HG02970 (cell line): ENCODE data around the gene KIDINS220.
"Not testable (repeated sequence)": the region's sequence is repeated elsewhere in the genome, so short reads cannot be mapped to it uniquely, and the experiment has no call there.

Experiments
- ATAC-seq: cut with Tn5 transposase; IDR thresholded peaks from one replicate; pipeline ENCODE4 v1.9.1; 2021; ENCODE audit warnings: mild to moderate bottlenecking, moderate library complexity, moderate number of reproducible peaks; ENCODE audit not compliant: unreplicated experiment, low FRiP score

The KIDINS220 gene

GRCh38 chr2:8756716-8757115, 80.7 kb downstream of the KIDINS220 start:
- no peak for ATAC-seq

DNA sequence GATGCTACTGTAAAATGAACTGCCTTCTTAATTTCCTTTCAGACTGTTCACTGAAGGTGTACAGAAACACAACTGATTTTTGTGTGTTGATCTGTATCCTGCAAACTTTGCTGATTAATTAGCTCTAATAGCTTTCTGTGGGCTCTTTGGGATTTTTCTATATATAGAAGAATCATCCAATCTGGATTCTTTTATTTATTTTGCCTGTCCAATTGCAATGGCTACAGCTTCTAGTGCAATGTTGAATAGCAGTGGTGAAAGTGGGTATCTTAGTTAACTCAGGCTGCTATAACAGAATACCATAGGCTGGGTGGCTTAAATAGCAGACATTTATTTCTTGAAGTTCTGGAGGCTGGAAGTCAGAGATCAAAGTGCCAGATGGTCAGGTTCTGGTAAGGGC, 81.2 kb downstream of the KIDINS220 start:
- ATAC-seq, result no peak

- ATAC-seq, result no peak
These were observed 83.2 kb downstream of the KIDINS220 start for GRCh38 chr2:8754106-8754776.

- ATAC-seq, result no peak
These were observed 83.8 kb downstream of the KIDINS220 start for GRCh38 chr2:8753609-8754008.

DNA sequence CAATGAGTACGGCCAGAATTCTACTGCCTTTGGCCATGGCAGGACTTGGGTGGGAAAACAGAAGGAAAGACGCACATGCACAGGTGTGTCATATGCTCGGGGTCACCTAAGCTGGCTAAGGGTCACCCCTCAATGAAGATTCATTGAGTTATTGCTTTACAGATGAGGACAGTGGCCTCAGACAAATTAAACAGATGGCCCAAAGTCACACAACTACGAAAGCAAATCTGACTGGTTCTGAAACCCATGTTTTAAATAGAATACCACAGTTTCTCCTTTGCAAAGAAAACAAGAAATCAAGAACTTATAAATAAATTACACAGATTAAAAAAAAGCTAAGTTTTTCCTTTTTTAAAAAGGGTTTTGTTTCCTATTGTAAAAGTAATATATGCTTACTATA, 85.0 kb downstream of the KIDINS220 start:
- no peak for ATAC-seq

GRCh38 chr2:8750221-8750620, 87.2 kb downstream of the KIDINS220 start:
- no peak for ATAC-seq

DNA sequence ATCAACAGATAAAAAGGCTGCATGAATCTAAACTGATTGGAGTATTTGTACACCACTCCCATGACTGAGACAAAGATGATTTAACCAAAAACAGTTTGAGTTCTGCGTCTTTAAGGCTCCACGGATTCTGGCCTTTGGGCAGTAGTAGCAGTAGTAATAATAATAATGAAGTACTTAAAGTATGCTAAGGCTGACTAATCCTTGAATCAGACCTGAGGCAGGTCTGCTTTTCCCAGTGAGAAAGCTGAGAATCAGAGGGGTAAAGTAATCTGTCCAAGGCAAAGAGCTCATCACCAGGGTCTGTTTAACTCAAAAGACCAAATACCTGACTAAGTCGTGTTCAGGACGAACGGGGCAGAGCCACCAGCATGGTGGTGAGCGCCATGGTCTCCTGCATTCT, 94.2 kb downstream of the KIDINS220 start:
- ATAC-seq, result no peak

DNA sequence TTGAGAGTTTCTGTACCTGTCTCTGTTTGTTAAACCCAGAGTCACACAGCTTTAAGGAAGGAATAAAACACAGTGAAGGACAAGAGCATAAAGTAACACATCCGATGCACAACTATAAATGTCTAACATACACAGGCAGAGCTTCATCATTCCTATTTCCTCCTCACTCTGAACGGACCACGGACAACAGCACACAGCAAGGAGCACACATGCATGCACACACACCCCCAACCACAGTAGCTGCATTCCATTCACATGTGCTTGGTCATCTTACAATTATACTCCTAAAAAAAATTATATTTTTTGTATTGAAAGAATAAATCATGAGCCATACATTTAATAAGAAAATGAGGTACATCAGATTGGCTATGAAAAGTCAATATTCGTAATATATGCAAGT, 97.3 kb downstream of the KIDINS220 start:
- ATAC-seq, result no peak

- ATAC-seq, result no peak
These were observed 99.7 kb downstream of the KIDINS220 start for GRCh38 chr2:8737571-8738175.

- ATAC-seq, result no peak
These were observed 104.8 kb downstream of the KIDINS220 start for GRCh38 chr2:8732601-8733000.

DNA sequence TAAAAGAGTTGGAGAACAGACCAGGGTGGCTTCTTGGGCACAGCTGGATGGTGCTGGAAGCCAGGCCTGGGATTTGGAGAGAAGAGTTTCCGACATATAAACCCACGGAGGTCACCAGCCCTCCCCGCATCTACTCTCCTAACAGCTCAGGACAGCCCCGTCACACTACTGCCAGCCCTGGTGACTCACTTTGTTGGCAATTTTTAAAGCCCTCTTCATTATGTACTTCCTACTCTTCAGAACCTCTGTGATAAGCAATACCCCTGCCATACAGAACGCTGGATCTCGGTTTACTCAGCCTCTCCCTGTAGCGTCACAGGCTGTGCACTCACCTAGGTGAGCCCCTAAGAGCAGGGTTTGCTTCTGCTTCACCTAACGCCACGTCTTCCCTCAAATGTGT, 107.5 kb downstream of the KIDINS220 start:
- no peak for ATAC-seq

GRCh38 chr2:8729101-8729500, 108.3 kb downstream of the KIDINS220 start:
- not testable (repeated sequence) for ATAC-seq

GRCh38 chr2:8728305-8729015, 109.0 kb downstream of the KIDINS220 start:
- ATAC-seq, result no peak

DNA sequence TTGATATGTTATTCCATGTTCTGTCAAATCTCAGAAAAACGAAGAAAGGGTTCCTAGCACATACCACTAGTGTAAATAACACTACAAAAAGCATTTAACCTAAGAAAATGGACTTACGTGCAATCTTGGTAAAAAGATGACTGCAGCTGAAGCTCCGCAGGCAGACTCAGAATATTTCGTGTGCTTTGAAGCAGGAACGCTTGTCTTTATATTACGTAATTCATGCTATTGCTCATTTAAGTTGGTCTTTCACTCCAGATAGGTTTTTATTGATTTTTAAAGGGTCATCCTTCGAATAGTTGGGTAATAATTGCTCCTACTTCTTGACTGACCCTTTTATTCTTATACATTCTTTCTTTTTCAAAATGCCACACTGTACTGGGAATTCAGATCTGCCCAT, 111.6 kb downstream of the KIDINS220 start:
- ATAC-seq, result no peak

GRCh38 chr2:8722986-8723385, 114.4 kb downstream of the KIDINS220 start:
- no peak for ATAC-seq

DNA sequence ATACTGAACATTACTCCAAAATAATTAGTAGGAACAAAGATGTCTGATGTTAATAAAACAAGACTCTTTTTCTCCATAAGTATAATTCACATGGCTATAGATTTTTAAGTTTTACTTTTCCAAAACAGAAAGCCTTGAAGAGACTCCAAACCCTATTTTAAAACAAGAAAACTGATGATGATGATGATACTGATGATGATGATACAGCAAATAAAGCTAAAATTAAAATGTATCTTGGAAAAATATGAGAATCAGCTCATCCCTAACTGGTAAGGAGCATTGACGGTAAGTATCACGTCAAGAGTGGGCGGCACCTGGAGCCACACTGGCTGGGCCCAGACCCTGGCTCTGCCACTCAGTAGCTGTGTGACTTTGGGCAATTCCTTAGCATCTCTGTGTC, 116.0 kb downstream of the KIDINS220 start:
- no peak for ATAC-seq

DNA sequence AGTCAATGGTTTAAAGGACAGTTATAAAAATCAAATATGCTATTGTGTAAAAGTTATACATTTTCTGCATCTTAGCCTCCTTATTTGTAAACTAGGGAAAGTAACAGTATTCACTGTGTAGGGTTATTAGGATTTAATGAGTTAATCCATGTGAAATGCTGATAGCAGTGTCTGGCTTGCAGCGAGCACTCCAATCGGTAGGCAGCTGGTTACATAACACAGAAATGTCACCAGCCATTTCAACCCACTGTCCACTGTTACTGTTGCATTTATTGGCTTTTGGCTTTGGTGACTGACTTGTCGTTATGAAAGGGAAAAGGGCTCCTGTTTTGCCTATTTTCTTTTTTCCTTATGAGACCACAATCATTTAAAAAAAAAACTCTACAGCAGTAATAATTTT, 116.7 kb downstream of the KIDINS220 start:
- no peak for ATAC-seq

DNA sequence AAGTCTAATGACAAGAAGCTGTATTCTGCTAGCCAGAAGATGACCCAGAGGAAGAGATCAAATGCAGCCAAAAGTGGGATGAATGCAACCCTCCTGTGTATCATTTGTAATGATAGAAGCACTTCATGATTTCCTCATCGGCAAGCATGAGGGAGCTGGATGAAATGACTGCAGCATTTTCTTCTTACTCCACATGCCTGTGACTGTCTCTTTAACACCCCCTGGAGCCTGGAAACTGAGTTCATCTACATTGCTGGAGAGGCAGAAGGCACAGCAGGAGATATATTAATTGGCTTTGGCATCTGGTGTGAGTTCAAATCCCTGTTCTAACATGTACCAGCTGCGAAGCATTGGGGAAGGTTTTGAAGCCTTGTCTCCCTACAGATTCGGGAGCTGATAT, 117.9 kb downstream of the KIDINS220 start:
- ATAC-seq, result no peak

DNA sequence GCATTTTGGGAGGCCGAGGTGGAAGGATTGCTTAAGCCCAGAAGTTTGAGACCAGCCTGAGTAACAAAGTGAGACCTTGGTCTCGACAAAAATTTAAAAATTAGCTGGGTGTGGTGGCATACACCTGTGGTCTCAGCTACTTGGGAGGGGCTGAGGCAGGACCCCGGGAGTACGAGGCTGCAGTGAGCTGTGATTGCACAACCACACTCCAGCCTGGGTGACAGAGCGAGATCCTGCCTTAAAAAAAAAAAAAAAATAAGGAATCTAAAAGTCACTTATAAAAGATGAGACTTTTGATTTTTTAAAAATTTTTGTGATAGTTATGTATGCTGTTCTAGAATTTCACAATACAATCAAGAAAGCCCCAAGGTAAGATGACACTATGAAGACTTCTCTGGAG, 122.4 kb downstream of the KIDINS220 start:
- no peak for ATAC-seq

DNA sequence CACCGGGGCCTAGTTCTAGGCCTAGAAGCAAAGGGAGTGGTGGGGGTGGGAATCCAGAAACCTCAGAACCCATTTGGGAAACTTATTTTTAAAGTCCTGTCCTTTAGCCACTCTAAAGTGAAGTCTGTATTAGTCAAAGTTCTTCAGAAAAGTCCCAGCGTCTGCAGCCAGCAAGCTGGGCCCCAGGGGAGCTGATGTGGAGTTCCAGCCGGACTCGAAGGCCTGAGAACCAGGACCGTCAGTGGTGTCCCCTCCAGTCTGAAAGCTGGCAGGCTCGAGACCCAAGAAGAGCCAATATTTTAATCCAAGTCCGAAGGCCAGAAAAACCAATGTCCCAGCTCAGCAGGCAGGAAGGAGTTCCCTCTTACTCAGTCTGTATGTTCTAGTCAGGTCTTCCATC, 123.1 kb downstream of the KIDINS220 start:
- no peak for ATAC-seq

- no peak for ATAC-seq
These were observed 126.5 kb downstream of the KIDINS220 start for GRCh38 chr2:8710951-8711350.

DNA sequence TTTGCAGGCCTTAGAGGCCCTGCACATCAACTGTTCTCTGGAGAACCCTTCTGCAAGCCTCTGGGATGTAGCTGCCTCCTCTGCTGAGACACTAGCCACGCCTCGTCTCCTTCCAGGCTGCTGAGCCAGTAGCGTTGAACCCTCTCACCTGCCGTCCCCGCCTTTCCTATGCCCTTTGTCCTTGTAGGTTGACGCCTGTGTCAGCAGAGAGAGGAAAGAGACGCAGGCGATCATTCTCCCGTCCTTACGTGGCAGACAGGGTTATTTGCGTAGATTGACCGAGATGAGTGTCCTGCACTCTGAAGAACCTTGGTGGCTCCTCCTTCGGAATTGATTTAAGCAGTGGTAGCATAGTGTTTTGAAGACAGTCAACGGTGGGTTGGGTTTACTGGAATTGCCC, 127.8 kb downstream of the KIDINS220 start:
- no peak for ATAC-seq
